SK-N-SH (cell line): ENCODE results near the gene PIAS1. TPM values are rescaled to one million over a fixed set of nuclear protein-coding genes. Genes with fewer than 3 reads are reported as not detected.

Experiments used
- CTCF ChIA-PET: fragments of 300-600, 350-600 bp; formaldehyde crosslinking; extraction: SDS; loops from one replicate; lab custom pipeline; 2021; lab: Yijun Ruan, JAX
- POLR2A ChIA-PET: fragments of 350-600 bp; sonication (Branson Sonifier 250); formaldehyde crosslinking; extraction: SDS; loops from one replicate; lab custom pipeline; 2020; ENCODE audit warnings: antibody characterized with exemption, inconsistent platforms; lab: Yijun Ruan, JAX
- DNase-seq: peaks from one replicate; pipeline ENCODE4 v3.0.0; 2012
- H2AFZ ChIP-seq: fragments of 200-600 bp; sonication (generic); 2 replicates; pipeline ENCODE4 v1.8.1; 2016; ENCODE audit warnings: antibody characterized with exemption, mild to moderate bottlenecking, low read depth
- H3F3A ChIP-seq: fragments of 200-600 bp; sonication (generic); replicated peaks from 2 replicates; pipeline ENCODE3; 2016; ENCODE audit warnings: antibody characterized with exemption, mild to moderate bottlenecking; ENCODE audit not compliant: insufficient read depth
- H3K27ac ChIP-seq, 2 experiments: fragments of 200-500 bp in 1 of 2; fragments of 200-600 bp in 1 of 2; sonication (Bioruptor generic) in 1 of 2; sonication (generic), shearing (Covaris generic) in 1 of 2; 2 replicates each; pipeline versions ENCODE4 v1.5.1 to v1.6.1; 2014 to 2016; ENCODE audit warnings: low read depth in 2 of 2, inconsistent platforms in 1 of 2, low read length in 1 of 2, mild to moderate bottlenecking in 1 of 2, mixed read lengths in 1 of 2
- H3K27me3 ChIP-seq: fragments of 200-600 bp; sonication (generic), shearing (Covaris generic); 2 replicates; pipeline ENCODE4 v1.6.1; 2016; ENCODE audit warnings: mixed run types; ENCODE audit not compliant: insufficient read depth
- H3K36me3 ChIP-seq, 2 experiments: fragments of 200-500 bp in 1 of 2; fragments of 200-600 bp in 1 of 2; sonication (Bioruptor generic) in 1 of 2; sonication (generic) in 1 of 2; replicated peaks in 1 of 2; 2 replicates each; pipeline versions ENCODE3 to v1.5.1; 2014 to 2016; ENCODE audit warnings: low read length in 1 of 2, mild to moderate bottlenecking in 1 of 2; ENCODE audit not compliant: insufficient read depth in 2 of 2, control insufficient read depth in 1 of 2
- H3K4me1 ChIP-seq, 2 experiments: fragments of 200-500 bp in 1 of 2; fragments of 200-600 bp in 1 of 2; sonication (Bioruptor generic) in 1 of 2; sonication (generic), shearing (Covaris generic) in 1 of 2; 2 replicates each; pipeline versions ENCODE4 v1.5.1 to v1.6.1; 2014 to 2016; ENCODE audit warnings: low read depth in 1 of 2, low read length in 1 of 2, mixed run types in 1 of 2; ENCODE audit not compliant: insufficient read depth in 2 of 2, control insufficient read depth in 1 of 2
- H3K4me2 ChIP-seq: fragments of 200-600 bp; sonication (generic), shearing (Covaris generic); 2 replicates; pipeline ENCODE4 v1.6.1; 2017; ENCODE audit warnings: mixed run types
- H3K4me3 ChIP-seq, 2 experiments: fragments of 200-500 bp in 1 of 2; fragments of 200-600 bp in 1 of 2; sonication (Bioruptor generic) in 1 of 2; sonication (generic), shearing (Covaris generic) in 1 of 2; 2 replicates each; pipeline versions ENCODE4 v1.5.1 to v1.8.1; 2014 to 2016; ENCODE audit warnings: low read depth in 2 of 2, inconsistent platforms in 1 of 2, low read length in 1 of 2, mild to moderate bottlenecking in 1 of 2, mixed read lengths in 1 of 2, moderate library complexity in 1 of 2
- H3K79me2 ChIP-seq: fragments of 200-600 bp; sonication (generic); 2 replicates; pipeline ENCODE4 v1.8.1; 2017; ENCODE audit warnings: mild to moderate bottlenecking; ENCODE audit not compliant: insufficient read depth
- H3K9ac ChIP-seq: fragments of 200-600 bp; sonication (generic); 2 replicates; pipeline ENCODE4 v1.6.1; 2017; ENCODE audit warnings: mixed run types
- H3K9me2 ChIP-seq: fragments of 200-600 bp; sonication (generic); 2 replicates; pipeline ENCODE4 v1.6.1; 2017; ENCODE audit warnings: mixed run types
- H3K9me3 ChIP-seq: fragments of 200-600 bp; sonication (generic); 2 replicates; pipeline ENCODE4 v1.6.1; 2017; ENCODE audit warnings: mixed run types, mild to moderate bottlenecking, moderate library complexity
- H4K20me1 ChIP-seq: fragments of 200-600 bp; sonication (generic); 2 replicates; pipeline ENCODE4 v1.6.1; 2017; ENCODE audit warnings: mild to moderate bottlenecking, mixed run types; ENCODE audit not compliant: insufficient read depth
- CHD2 ChIP-seq: fragments of 150-350 bp; IDR thresholded peaks from 2 replicates; pipeline ENCODE4 v1.6.1; 2018; ENCODE audit warnings: low read length; ENCODE audit not compliant: partially characterized antibody
- EP300 ChIP-seq, 2 experiments: IDR thresholded peaks; 2 replicates each; pipeline versions ENCODE4 v1.4.0 to v1.6.1; 2012; ENCODE audit warnings: borderline replicate concordance in 1 of 2, low read depth in 1 of 2, low read length in 1 of 2
- GATA2 ChIP-seq: sonication (generic); formaldehyde crosslinking; IDR thresholded peaks from 2 replicates; pipeline ENCODE4 v1.5.0; 2020; ENCODE audit warnings: mild to moderate bottlenecking, missing genetic modification reagents
- JUND ChIP-seq: IDR thresholded peaks from 2 replicates; pipeline ENCODE4 v1.4.0; 2012
- MEF2A ChIP-seq: IDR thresholded peaks from 2 replicates; pipeline ENCODE4 v1.4.0; 2012; ENCODE audit warnings: low read depth, borderline replicate concordance
- NRF1 ChIP-seq: IDR thresholded peaks from 2 replicates; pipeline ENCODE4 v1.6.1; 2012; ENCODE audit warnings: low read depth, mild to moderate bottlenecking, low read length
- PBX3 ChIP-seq: IDR thresholded peaks from 2 replicates; pipeline ENCODE4; 2012
- RCOR1 ChIP-seq: fragments of 150-350 bp; IDR thresholded peaks from 2 replicates; pipeline ENCODE4 v1.6.1; 2017; ENCODE audit warnings: antibody characterized with exemption, low read length
- RXRA ChIP-seq: IDR thresholded peaks from 2 replicates; pipeline ENCODE4 v1.4.0; 2012; ENCODE audit warnings: low read depth, mild to moderate bottlenecking, borderline replicate concordance
- SIN3A ChIP-seq: IDR thresholded peaks from 2 replicates; pipeline ENCODE4 v1.6.1; 2012; ENCODE audit warnings: low read depth, mild to moderate bottlenecking, low read length, moderate library complexity, borderline replicate concordance
- TCF12 ChIP-seq: IDR thresholded peaks from 2 replicates; pipeline ENCODE4 v1.4.0; 2012
- WGBS: methylation state at CpG from one replicate; pipeline ENCODE4 v1.1.6; 2017; ENCODE audit warnings: low lambda C conversion rate; 5-methylcytosine and 5-hydroxymethylcytosine counted together
- polyA plus RNA-seq, 3 experiments: library from polyadenylated mRNA; depleted of rRNA; stranded (reverse); fragments of >200 nt; gene quantifications; 2 replicates each; pipeline ENCODE4 v1.2.3, GENCODE V29; 2012

PIAS1 gene
- polyA plus RNA-seq, 1 of the 3 experiments (the other 2 are of a cell fraction): 9.0 TPM

GRCh38 chr15:68177742-68178141 is 123.6 kb downstream of the PIAS1 start:
- Histone ChIP-seq H2AFZ (no peak overlapping the region), H3K4me3 (no peak overlapping the region), H3K27ac (peak overlapping the region in 1 of 2 experiments; percentile 43; a peak in 1 of 4 replicates), H3K9me2 (no peaks in the 10 kb centered on the region), H3F3A (no peaks in the 10 kb centered on the region), H3K27me3 (no peaks in the 10 kb centered on the region), H3K4me1 (peaks cover 0 to 2% of the 10 kb centered on the region in 2 experiments; a peak in 1 of 4 replicates), H4K20me1 (no peaks in the 10 kb centered on the region), H3K9ac (no peak overlapping the region), H3K36me3 (peaks cover 32 to 36% of the 10 kb centered on the region in 2 experiments), H3K79me2 (no peaks in the 10 kb centered on the region), H3K4me2 (no peak overlapping the region), H3K9me3 (no peaks in the 10 kb centered on the region)
- ChIA-PET POLR2A (no interaction called here), CTCF (interaction anchor here (1.1 to 1.2 kb wide), 2 partner anchors 33 to 314 kb away, joined by 3 to 4 read pairs; no protein-coding TSS in a partner anchor)
- DNase-seq: no peak
- TF ChIP-seq RXRA (no peak), JUND (no peak), NRF1 (no peak), GATA2 (CRISPR knock-in tag) (no peak), SIN3A (no peak)

- Histone ChIP-seq H3K9me2 (no peaks in the 10 kb centered on the region), H3K4me2 (no peak overlapping the region), H4K20me1 (no peaks in the 10 kb centered on the region), H3K9ac (no peak overlapping the region), H3K9me3 (no peaks in the 10 kb centered on the region), H3K4me1 (peaks cover 20 to 24% of the 10 kb centered on the region in 2 experiments), H3F3A (peaks cover 33% of the 10 kb centered on the region), H3K79me2 (no peaks in the 10 kb centered on the region; the same call in 1 of the 2 replicates), H2AFZ (no peak overlapping the region), H3K4me3 (no peak overlapping the region), H3K36me3 (peaks cover 32 to 41% of the 10 kb centered on the region in 2 experiments), H3K27ac (peak overlapping the region; percentile 15 to 63), H3K27me3 (no peaks in the 10 kb centered on the region)
- ChIA-PET POLR2A (interaction anchor here (0.7 kb wide), 1 partner anchor 45 kb away, joined by 3 read pairs; no protein-coding TSS in a partner anchor), CTCF (interaction anchor here (0.7 to 3.2 kb wide), 6 partner anchors 12 to 962 kb away, joined by 3 to 14 read pairs (median 7); no protein-coding TSS in a partner anchor)
- WGBS: 73% methylated on average over 5 of the region's 5 CpGs
- no peak for DNase-seq
- TF ChIP-seq PBX3: no peak
- no peak for TF ChIP-seq MEF2A
Measured at GRCh38 chr15:68183616-68184315, 129.7 kb downstream of the PIAS1 start.

DNA sequence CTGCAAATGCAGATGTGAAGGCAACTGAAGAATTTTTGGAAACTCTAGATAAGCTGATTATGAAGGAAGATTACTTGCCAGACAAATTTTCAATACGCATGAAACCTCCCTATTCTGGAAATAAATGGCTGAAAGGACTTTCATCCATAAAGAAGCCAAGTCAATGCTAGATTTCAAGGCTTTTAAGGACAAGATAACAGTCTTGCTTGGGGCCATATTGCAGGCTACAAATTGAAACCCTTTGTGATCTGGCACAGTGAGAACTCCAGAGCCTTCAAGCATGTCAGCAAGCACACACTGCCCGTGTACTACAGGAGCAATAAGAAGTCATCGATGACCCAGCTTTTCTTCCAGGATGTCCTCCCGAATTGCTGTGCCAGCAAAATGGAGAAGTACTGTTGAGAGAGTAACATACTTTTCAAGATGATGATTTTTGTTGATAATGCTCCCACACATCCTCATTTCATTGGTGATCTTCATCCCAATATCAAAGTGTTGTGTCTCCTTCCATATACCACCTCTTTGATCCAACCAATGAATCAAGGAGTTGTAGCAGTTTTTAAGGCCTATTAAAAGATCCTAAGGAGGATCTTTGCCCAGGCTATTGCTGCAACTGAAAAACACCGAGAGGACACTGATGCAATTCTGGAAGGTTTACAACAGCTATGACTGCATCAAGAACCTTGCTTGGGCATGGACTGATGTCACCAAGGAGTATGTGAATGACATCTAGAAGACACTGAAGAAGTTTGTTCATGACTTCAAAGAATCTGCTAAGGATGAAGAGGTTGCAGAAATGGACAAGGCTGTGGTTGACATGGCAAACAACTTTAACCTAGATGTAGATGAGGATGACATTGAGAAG is 130.7 kb downstream of the PIAS1 start:
- Histone ChIP-seq H3K9ac (no peak overlapping the region), H3K9me2 (no peaks in the 10 kb centered on the region), H3K27me3 (no peaks in the 10 kb centered on the region), H3K4me1 (peaks cover 20 to 24% of the 10 kb centered on the region in 2 experiments), H2AFZ (no peak overlapping the region), H3K4me2 (no peak overlapping the region), H3K27ac (peak overlapping the region in 1 of 2 experiments; percentile 63; a peak in 2 of 4 replicates), H4K20me1 (no peaks in the 10 kb centered on the region), H3F3A (peaks cover 33% of the 10 kb centered on the region), H3K4me3 (no peak overlapping the region), H3K36me3 (peaks cover 43 to 46% of the 10 kb centered on the region in 2 experiments), H3K79me2 (no peaks in the 10 kb centered on the region; the same call in 1 of the 2 replicates), H3K9me3 (no peaks in the 10 kb centered on the region)
- 87% methylated on average over 4 of the region's 5 CpGs for WGBS
- TF ChIP-seq TCF12: no peak
- TF ChIP-seq PBX3: no peak
- no peak; the same call in 1 of the 2 replicates for TF ChIP-seq RCOR1
- no peak for TF ChIP-seq CHD2
- peak in 1 of 2 experiments; percentile 73; a peak in 2 of 4 replicates for TF ChIP-seq EP300 (IDR thresholded peaks at IDR 0.05; ENCODE audit: borderline replicate concordance in 1 of 2, low read depth in 1 of 2, low read length in 1 of 2)
- TF ChIP-seq GATA2 (CRISPR knock-in tag): peak; percentile 59; the same call in 1 of the 2 replicates
- ChIA-PET POLR2A (interaction anchor here (0.7 kb wide), 1 partner anchor 44 kb away, joined by 3 read pairs; no protein-coding TSS in a partner anchor), CTCF (interaction anchor here (0.9 to 3.2 kb wide), 8 partner anchors 11 to 321 kb away, joined by 3 to 14 read pairs (median 3); no protein-coding TSS in a partner anchor)
- DNase-seq: peak; percentile 8
